Astrocyte (in vitro differentiated cells and primary cell): Measurements from ENCODE around the gene CES5A.

Experiments
- EZH2 ChIP-seq: IDR thresholded peaks from 2 replicates; pipeline ENCODE4 v1.6.1; 2012; ENCODE audit warnings: mild to moderate bottlenecking, low read length, inconsistent platforms; ENCODE audit not compliant: insufficient read depth
- TF ChIP-seq, protein P1 (sequence below): IDR thresholded peaks from 2 replicates; pipeline ENCODE4 v1.5.1; 2011; ENCODE audit warnings: low read depth, mild to moderate bottlenecking, inconsistent platforms, low read length, moderate library complexity; ENCODE audit not compliant: insufficient read depth

GRCh38 chr16:55892821-55893220 is 17.6 kb upstream of the CES5A start:
- TF ChIP-seq, protein P1, sequence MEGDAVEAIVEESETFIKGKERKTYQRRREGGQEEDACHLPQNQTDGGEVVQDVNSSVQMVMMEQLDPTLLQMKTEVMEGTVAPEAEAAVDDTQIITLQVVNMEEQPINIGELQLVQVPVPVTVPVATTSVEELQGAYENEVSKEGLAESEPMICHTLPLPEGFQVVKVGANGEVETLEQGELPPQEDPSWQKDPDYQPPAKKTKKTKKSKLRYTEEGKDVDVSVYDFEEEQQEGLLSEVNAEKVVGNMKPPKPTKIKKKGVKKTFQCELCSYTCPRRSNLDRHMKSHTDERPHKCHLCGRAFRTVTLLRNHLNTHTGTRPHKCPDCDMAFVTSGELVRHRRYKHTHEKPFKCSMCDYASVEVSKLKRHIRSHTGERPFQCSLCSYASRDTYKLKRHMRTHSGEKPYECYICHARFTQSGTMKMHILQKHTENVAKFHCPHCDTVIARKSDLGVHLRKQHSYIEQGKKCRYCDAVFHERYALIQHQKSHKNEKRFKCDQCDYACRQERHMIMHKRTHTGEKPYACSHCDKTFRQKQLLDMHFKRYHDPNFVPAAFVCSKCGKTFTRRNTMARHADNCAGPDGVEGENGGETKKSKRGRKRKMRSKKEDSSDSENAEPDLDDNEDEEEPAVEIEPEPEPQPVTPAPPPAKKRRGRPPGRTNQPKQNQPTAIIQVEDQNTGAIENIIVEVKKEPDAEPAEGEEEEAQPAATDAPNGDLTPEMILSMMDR = no peak
- TF ChIP-seq EZH2 = no peak
